GM12865 (cell line): Measurements from ENCODE around the gene NENF.
A peak's percentile ranks its signal among the peaks of the same experiment; 100 is the strongest.

Experiments
- DNase-seq: peaks from one replicate; pipeline ENCODE4 v3.0.0; 2010; ENCODE audit warnings: low read depth
- H3K4me3 ChIP-seq: 2 replicates; pipeline ENCODE4 v1.5.1; 2011; ENCODE audit warnings: mild to moderate bottlenecking, low read depth, low read length, control low read depth
- CTCF ChIP-seq: IDR thresholded peaks from 2 replicates; pipeline ENCODE4 v1.5.1; 2011; ENCODE audit warnings: low read length, control low read depth, low read depth, inconsistent platforms; ENCODE audit not compliant: insufficient read depth; ENCODE audit errors: missing control alignments

NENF gene

GRCh38 chr1:212466898-212467650, 34.4 kb downstream of the NENF start:
- no peak for DNase-seq
- no peak overlapping the region for H3K4me3 ChIP-seq
- TF ChIP-seq CTCF, result no peak

- DNase-seq, result peak; percentile 12
- H3K4me3 ChIP-seq, result no peak overlapping the region
- TF ChIP-seq CTCF, result no peak
These were observed 35.2 kb downstream of the NENF start for GRCh38 chr1:212467843-212468482.

- DNase-seq, result no peak
- TF ChIP-seq CTCF, result no peak
These were observed 37.3 kb downstream of the NENF start for GRCh38 chr1:212470059-212470458.

GRCh38 chr1:212471286-212471685, 38.6 kb downstream of the NENF start:
- no peak for DNase-seq
- TF ChIP-seq CTCF, result no peak
- H3K4me3 ChIP-seq, result no peak overlapping the region

More at GRCh38 chr1:212470059-212470458, 37.3 kb downstream of the NENF start:
- no peak overlapping the region for H3K4me3 ChIP-seq

GRCh38 chr1:212471891-212472675, 39.4 kb downstream of the NENF start:
- DNase-seq, result no peak
- TF ChIP-seq CTCF, result no peak
- H3K4me3 ChIP-seq, result no peak overlapping the region

- H3K4me3 ChIP-seq, result no peak overlapping the region
These were observed 41.0 kb downstream of the NENF start for GRCh38 chr1:212473729-212474128.

More at GRCh38 chr1:212473729-212474128, 41.0 kb downstream of the NENF start:
- no peak for DNase-seq
- TF ChIP-seq CTCF, result no peak
